Spleen (tissue), 7 donors: ENCODE data around the gene BCLAF1.

Source experiments
- POLR2A ChIP-seq, 3 donors: fragments of 450-650 bp; IDR thresholded peaks; one replicate each; pipeline ENCODE4 v1.5.1; 2017; ENCODE audit warnings: antibody characterized with exemption in 3 of 3, mild to moderate bottlenecking in 1 of 3
- TF ChIP-seq, protein P1 (sequence below), 11 experiments: fragments of 200-600 bp in 7 of 11; fragments of 450-650 bp in 4 of 11; sonication (generic) in 4 of 11; IDR thresholded peaks in 8 of 11; conservative IDR thresholded peaks in 3 of 11; 1 replicate in 7 of 11; 2 replicates in 4 of 11; pipeline versions ENCODE4 v1.4.0 to v1.8.0; 2016 to 2021; ENCODE audit warnings: antibody characterized with exemption in 11 of 11, inconsistent platforms in 4 of 11, mild to moderate bottlenecking in 1 of 11
- donor health status: DM: no; HTN: no; CAD: no; lungs with moderate emphysema.
- donor health status: DM: no; HTN: no; CAD: no.
- donor health status: DM: no; HTN: no; CAD: no.

DNA sequence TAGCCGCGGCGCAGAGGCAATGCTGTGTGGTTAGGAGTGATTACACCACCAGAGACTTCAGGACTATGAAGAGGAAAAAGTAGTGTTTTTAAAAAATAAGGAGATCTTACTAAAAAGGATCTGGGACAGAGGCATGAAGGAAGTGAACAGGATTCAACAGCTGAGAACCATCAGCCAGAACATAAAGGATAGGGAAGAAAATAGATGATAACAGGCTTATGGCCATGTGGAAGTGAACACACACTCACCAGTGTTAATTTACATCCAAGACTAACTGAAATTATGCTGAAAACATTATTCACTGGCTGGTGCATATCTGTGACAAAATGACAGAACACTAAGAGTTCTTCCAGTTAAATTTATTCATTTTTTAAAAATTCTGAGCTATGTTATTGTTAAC lies 47.5 kb upstream of the BCLAF1 start:
- TF ChIP-seq, protein P1, sequence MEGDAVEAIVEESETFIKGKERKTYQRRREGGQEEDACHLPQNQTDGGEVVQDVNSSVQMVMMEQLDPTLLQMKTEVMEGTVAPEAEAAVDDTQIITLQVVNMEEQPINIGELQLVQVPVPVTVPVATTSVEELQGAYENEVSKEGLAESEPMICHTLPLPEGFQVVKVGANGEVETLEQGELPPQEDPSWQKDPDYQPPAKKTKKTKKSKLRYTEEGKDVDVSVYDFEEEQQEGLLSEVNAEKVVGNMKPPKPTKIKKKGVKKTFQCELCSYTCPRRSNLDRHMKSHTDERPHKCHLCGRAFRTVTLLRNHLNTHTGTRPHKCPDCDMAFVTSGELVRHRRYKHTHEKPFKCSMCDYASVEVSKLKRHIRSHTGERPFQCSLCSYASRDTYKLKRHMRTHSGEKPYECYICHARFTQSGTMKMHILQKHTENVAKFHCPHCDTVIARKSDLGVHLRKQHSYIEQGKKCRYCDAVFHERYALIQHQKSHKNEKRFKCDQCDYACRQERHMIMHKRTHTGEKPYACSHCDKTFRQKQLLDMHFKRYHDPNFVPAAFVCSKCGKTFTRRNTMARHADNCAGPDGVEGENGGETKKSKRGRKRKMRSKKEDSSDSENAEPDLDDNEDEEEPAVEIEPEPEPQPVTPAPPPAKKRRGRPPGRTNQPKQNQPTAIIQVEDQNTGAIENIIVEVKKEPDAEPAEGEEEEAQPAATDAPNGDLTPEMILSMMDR (IDR thresholded peaks at IDR 0.05 in 8 of 11, conservative IDR thresholded peaks at IDR 0.05 in 3 of 11): no peak
- TF ChIP-seq POLR2A (IDR thresholded peaks at IDR 0.05): no peak
